HG03439 (cell line): ENCODE results near the gene F8.
A peak's percentile ranks its signal among the peaks of the same experiment; 100 is the strongest.

Experiments
- ATAC-seq: cut with Tn5 transposase; IDR thresholded peaks from one replicate; pipeline ENCODE4 v1.9.1; 2021; ENCODE audit warnings: mild to moderate bottlenecking, moderate library complexity; ENCODE audit not compliant: unreplicated experiment

Gene F8

GRCh38 chrX:155022585-155022984, at the start of gene F8:
F8 (minus strand) TSS chrX:155022723; CDS start chrX:155022552, 171 bp downstream.
- no peak for ATAC-seq

- ATAC-seq: no peak
These were observed 49.3 kb upstream of the F8 start for GRCh38 chrX:155071694-155072280.

GRCh38 chrX:155070975-155071693, 48.6 kb upstream of the F8 start, which contains the start of the genes BRCC3, CMC4 and MTCP1:
BRCC3 (plus strand) TSS chrX:155071508; CDS start chrX:155071528, 20 bp downstream.
CMC4 (minus strand) TSS chrX:155071136; CDS start chrX:155064023, 7,113 bp downstream.
MTCP1 (minus strand) TSS chrX:155071136; CDS start chrX:155066010, 5,126 bp downstream.
- peak; percentile 89 for ATAC-seq

- peak; percentile 20 for ATAC-seq
These were observed 48.1 kb upstream of the F8 start for GRCh38 chrX:155070663-155070974.

GRCh38 chrX:155070038-155070437, 47.5 kb upstream of the F8 start:
- ATAC-seq: no peak

GRCh38 chrX:155069414-155069813, 46.9 kb upstream of the F8 start:
- ATAC-seq: no peak

GRCh38 chrX:155068165-155068564, 45.6 kb upstream of the F8 start:
- ATAC-seq: no peak

GRCh38 chrX:155065035-155065734, 42.7 kb upstream of the F8 start:
- ATAC-seq: no peak

- ATAC-seq: no peak
These were observed 39.2 kb upstream of the F8 start for GRCh38 chrX:155061760-155062159.

- ATAC-seq: no peak
These were observed 34.6 kb upstream of the F8 start for GRCh38 chrX:155056877-155057792.

GRCh38 chrX:155056471-155056870, 33.9 kb upstream of the F8 start:
- no peak for ATAC-seq

- no peak for ATAC-seq
These were observed 33.0 kb upstream of the F8 start for GRCh38 chrX:155055494-155055893.

GRCh38 chrX:155054255-155054654, 31.7 kb upstream of the F8 start:
- no peak for ATAC-seq

GRCh38 chrX:155053656-155054055, 31.1 kb upstream of the F8 start:
- no peak for ATAC-seq

- ATAC-seq: no peak
These were observed 30.4 kb upstream of the F8 start for GRCh38 chrX:155052738-155053498.

GRCh38 chrX:155048977-155049619, 26.6 kb upstream of the F8 start:
- no peak for ATAC-seq

GRCh38 chrX:155046811-155047528, 24.4 kb upstream of the F8 start:
- ATAC-seq: no peak

- ATAC-seq: no peak
These were observed 23.7 kb upstream of the F8 start for GRCh38 chrX:155046129-155046810.
